IMR-90 (cell line): Measurements from ENCODE around the gene ABCA10. TPM values are rescaled to one million over a fixed set of nuclear protein-coding genes. Genes with fewer than 3 reads are reported as not detected.

Source experiments
- ATAC-seq: fragments of 200-7000 bp; cut with Tn5 transposase; 2 replicates; pipeline ENCODE4 v1.9.1; 2020; ENCODE audit warnings: low read depth, mild to moderate bottlenecking, moderate library complexity
- BruUV-seq: library from RNA; stranded (reverse); fragments of 400-500 nt; replicated peaks from 2 replicates; lab custom pipeline; 2021; lab: Mats Ljungman, UMichigan
- CTCF ChIA-PET: fragments of 300-600 bp; formaldehyde crosslinking; extraction: SDS; loops from one replicate; lab custom pipeline; 2021; ENCODE audit warnings: antibody characterized with exemption; lab: Yijun Ruan, JAX
- POLR2A ChIA-PET: fragments of 300-600 bp; sonication (Branson Sonifier 250); formaldehyde crosslinking; loops from one replicate; lab custom pipeline; 2022; ENCODE audit warnings: antibody characterized with exemption; ENCODE audit not compliant: unreplicated experiment; lab: Charles Lee
- DNase-seq: peaks from one replicate; pipeline ENCODE4 v3.0.0; 2013
- H2AFZ ChIP-seq: replicated peaks from 2 replicates; pipeline ENCODE3; 2013; ENCODE audit warnings: low read length, mild to moderate bottlenecking; ENCODE audit not compliant: poor library complexity
- H2AK5ac ChIP-seq: 2 replicates; pipeline ENCODE4 v1.6.1; 2013; ENCODE audit warnings: low read depth, low read length, inconsistent platforms
- H2AK9ac ChIP-seq: replicated peaks from 2 replicates; pipeline ENCODE3; 2013; ENCODE audit warnings: mild to moderate bottlenecking, low read depth, low read length, moderate library complexity; ENCODE audit not compliant: poor library complexity
- H2BK120ac ChIP-seq: 2 replicates; pipeline ENCODE4 v1.6.1; 2013; ENCODE audit warnings: low read depth, low read length, inconsistent platforms
- H2BK15ac ChIP-seq: 3 replicates; pipeline ENCODE4 v1.6.1; 2013; ENCODE audit warnings: low read depth, low read length, inconsistent platforms
- H2BK20ac ChIP-seq: 2 replicates; pipeline ENCODE4 v1.6.1; 2013; ENCODE audit warnings: low read depth, mild to moderate bottlenecking, inconsistent platforms, low read length, moderate library complexity
- H2BK5ac ChIP-seq: 2 replicates; pipeline ENCODE4 v1.6.1; 2013; ENCODE audit warnings: mild to moderate bottlenecking, low read depth, low read length, inconsistent platforms; ENCODE audit not compliant: poor library complexity, severe bottlenecking
- H3K14ac ChIP-seq: replicated peaks from 2 replicates; pipeline ENCODE4 v1.6.1; 2013; ENCODE audit warnings: low read depth, low read length, inconsistent platforms
- H3K18ac ChIP-seq: 2 replicates; pipeline ENCODE4 v1.6.1; 2013; ENCODE audit warnings: low read depth, low read length, control low read depth
- H3K23ac ChIP-seq: 2 replicates; pipeline ENCODE4 v1.6.1; 2013; ENCODE audit warnings: low read depth, low read length, inconsistent platforms
- H3K27ac ChIP-seq: 2 replicates; pipeline ENCODE4 v1.5.1; 2013; ENCODE audit warnings: mild to moderate bottlenecking, control low read depth, low read length; ENCODE audit not compliant: insufficient read depth
- H3K27me3 ChIP-seq: 2 replicates; pipeline ENCODE4 v1.6.1; 2013; ENCODE audit warnings: low read length; ENCODE audit not compliant: control insufficient read depth, insufficient read depth
- H3K36me3 ChIP-seq: 2 replicates; pipeline ENCODE4 v1.6.1; 2013; ENCODE audit warnings: low read length, mixed read lengths; ENCODE audit not compliant: control insufficient read depth, insufficient read depth
- H3K4ac ChIP-seq: 2 replicates; pipeline ENCODE4 v1.6.1; 2013; ENCODE audit warnings: low read depth, low read length, inconsistent platforms
- H3K4me1 ChIP-seq: 2 replicates; pipeline ENCODE4 v1.6.1; 2013; ENCODE audit warnings: low read length, mixed read lengths; ENCODE audit not compliant: control insufficient read depth, insufficient read depth
- H3K4me2 ChIP-seq: 2 replicates; pipeline ENCODE4 v1.6.1; 2013; ENCODE audit warnings: low read depth, mild to moderate bottlenecking, control low read depth, low read length, moderate library complexity
- H3K4me3 ChIP-seq: 2 replicates; pipeline ENCODE4 v1.5.1; 2013; ENCODE audit warnings: low read depth, mild to moderate bottlenecking, control low read depth, low read length, moderate library complexity; ENCODE audit not compliant: insufficient read depth
- H3K56ac ChIP-seq: 2 replicates; pipeline ENCODE4 v1.6.1; 2013; ENCODE audit warnings: low read length, inconsistent platforms; ENCODE audit not compliant: insufficient read depth; ENCODE audit errors: extremely low read depth
- H3K79me1 ChIP-seq, 2 experiments: 2 replicates each; pipeline ENCODE4 v1.6.1; 2013; ENCODE audit warnings: low read length in 2 of 2, inconsistent platforms in 1 of 2, low read depth in 1 of 2
- H3K9ac ChIP-seq: 2 replicates; pipeline ENCODE4 v1.6.1; 2013; ENCODE audit warnings: low read depth, low read length, control low read depth
- H3K9me1 ChIP-seq: 2 replicates; pipeline ENCODE4 v1.6.1; 2013; ENCODE audit warnings: low read length, inconsistent platforms; ENCODE audit not compliant: insufficient read depth
- H3K9me3 ChIP-seq: 2 replicates; pipeline ENCODE4 v1.6.1; 2013; ENCODE audit warnings: low read length; ENCODE audit not compliant: control insufficient read depth, insufficient read depth
- H4K20me1 ChIP-seq: 2 replicates; pipeline ENCODE4 v1.6.1; 2013; ENCODE audit warnings: low read length, inconsistent platforms; ENCODE audit not compliant: insufficient read depth
- H4K5ac ChIP-seq: 2 replicates; pipeline ENCODE4 v1.6.1; 2013; ENCODE audit warnings: mild to moderate bottlenecking, low read depth, low read length, control low read depth
- H4K8ac ChIP-seq, 2 experiments: 2 replicates each; pipeline ENCODE4 v1.6.1; 2013; ENCODE audit warnings: low read depth in 2 of 2, low read length in 2 of 2, control low read depth in 1 of 2, inconsistent platforms in 1 of 2
- H4K91ac ChIP-seq: 2 replicates; pipeline ENCODE4 v1.6.1; 2013; ENCODE audit warnings: low read depth, low read length, inconsistent platforms; ENCODE audit not compliant: insufficient read depth
- BHLHE40 ChIP-seq: fragments of 150-350 bp; IDR thresholded peaks from 2 replicates; pipeline ENCODE4 v1.6.1; 2016; ENCODE audit warnings: mild to moderate bottlenecking, low read depth, low read length
- CHD1 ChIP-seq: IDR thresholded peaks from 2 replicates; pipeline ENCODE4 v1.6.1; 2012; ENCODE audit warnings: low read depth, low read length, improper control_type of control experiment
- FOS ChIP-seq: fragments of 150-350 bp; IDR thresholded peaks from 2 replicates; pipeline ENCODE4 v1.6.1; 2016; ENCODE audit warnings: low read depth, low read length
- MAFK ChIP-seq: IDR thresholded peaks from 2 replicates; pipeline ENCODE4 v1.6.1; 2012; ENCODE audit warnings: low read depth, low read length, improper control_type of control experiment
- MAZ ChIP-seq: IDR thresholded peaks from 2 replicates; pipeline ENCODE4 v1.6.1; 2012; ENCODE audit warnings: low read depth, mild to moderate bottlenecking, low read length, improper control_type of control experiment, moderate library complexity, borderline replicate concordance
- POLR2A ChIP-seq: IDR thresholded peaks from 2 replicates; pipeline ENCODE4 v1.6.1; 2012; ENCODE audit warnings: mild to moderate bottlenecking, low read depth, low read length
- WGBS, 2 experiments: methylation state at CpG; one replicate each; pipeline versions ENCODE4 v1.1.5 to v1.1.7; 2013; ENCODE audit warnings: missing lambda C conversion rate in 2 of 2; ENCODE audit not compliant: insufficient read length in 1 of 2; ENCODE audit errors: extremely low coverage in 2 of 2; 5-methylcytosine and 5-hydroxymethylcytosine counted together
- dilution Hi-C: fragments of 300-500 bp; cut with HindIII; formaldehyde crosslinking; loops from one replicate; pipeline ENCODE4 v1.14.3; 2018; ENCODE audit warnings: low sequenced_read_pairs; ENCODE audit not compliant: unreplicated experiment
- in situ Hi-C: fragments of 300-500 bp; cut with MboI; formaldehyde crosslinking; loops from 3 replicates; pipeline ENCODE4 v1.14.3; 2019; ENCODE audit warnings: low sequenced_read_pairs, inconsistent platforms, mixed read lengths
- intact Hi-C: fragments of 100-400 bp; cut with micrococcal nuclease; formaldehyde crosslinking; loops from 2 replicates; pipeline ENCODE4 v1.10.0; 2022
- polyA plus RNA-seq, 3 experiments: library from polyadenylated mRNA; depleted of rRNA; stranded (reverse); fragments of >200 nt; gene quantifications; 2 replicates each; pipeline ENCODE4 v1.2.3, GENCODE V29; 2012; ENCODE audit warnings: low replicate concordance in 1 of 3
- total RNA-seq: library from RNA; depleted of rRNA; stranded (reverse); fragments of >200 nt; gene quantifications from 2 replicates; pipeline ENCODE4 v1.2.3, GENCODE V29; 2012
- TF ChIP-seq, protein P1 (sequence below): conservative IDR thresholded peaks from 2 replicates; pipeline ENCODE4 v1.5.1; 2012; ENCODE audit warnings: mild to moderate bottlenecking, low read depth, low read length, improper control_type of control experiment

ABCA10 gene
- total and polyA plus RNA-seq, 2 of the 4 experiments (the other 2 are of a cell fraction): under 0.01 to 0.03 TPM

- no peak overlapping the region for H2AFZ ChIP-seq
- H3K9ac ChIP-seq: no peak overlapping the region
- BruUV-seq: no TSS peak
- H3K9me3 ChIP-seq: no peaks in the 10 kb centered on the region
- H2BK5ac ChIP-seq: no peak overlapping the region
- no CpG with 5 or more reads among the region's 1 CpG for WGBS, 2 experiments
- H2BK120ac ChIP-seq: no peak overlapping the region
- ChIA-PET POLR2A (no interaction called here), CTCF (no interaction called here)
- no peak overlapping the region for H3K4me3 ChIP-seq
- H3K14ac ChIP-seq: no peak overlapping the region
- no peak overlapping the region for H3K4me2 ChIP-seq
- in situ Hi-C loops: no loop called here
- no peaks in the 10 kb centered on the region for H3K27me3 ChIP-seq
- no peaks in the 10 kb centered on the region for H3K4me1 ChIP-seq
- H4K20me1 ChIP-seq: no peaks in the 10 kb centered on the region
- no peak overlapping the region for H3K18ac ChIP-seq
- no peak overlapping the region for H2BK15ac ChIP-seq
- H3K27ac ChIP-seq: no peak overlapping the region
- DNase-seq (no peak), ATAC-seq (no peak)
- H2AK9ac ChIP-seq: no peak overlapping the region
- dilution Hi-C loops: no loop called here
- H3K9me1 ChIP-seq: no peaks in the 10 kb centered on the region
- no peak overlapping the region for H2AK5ac ChIP-seq
- no peak overlapping the region for H2BK20ac ChIP-seq
- no peaks in the 10 kb centered on the region for H3K36me3 ChIP-seq
- no peak overlapping the region for H4K8ac ChIP-seq
- no peak overlapping the region for H3K56ac ChIP-seq
- TF ChIP-seq MAFK (no peak), BHLHE40 (no peak), MAZ (no peak), FOS (no peak), POLR2A (no peak), CHD1 (no peak)
- TF ChIP-seq, protein P1, sequence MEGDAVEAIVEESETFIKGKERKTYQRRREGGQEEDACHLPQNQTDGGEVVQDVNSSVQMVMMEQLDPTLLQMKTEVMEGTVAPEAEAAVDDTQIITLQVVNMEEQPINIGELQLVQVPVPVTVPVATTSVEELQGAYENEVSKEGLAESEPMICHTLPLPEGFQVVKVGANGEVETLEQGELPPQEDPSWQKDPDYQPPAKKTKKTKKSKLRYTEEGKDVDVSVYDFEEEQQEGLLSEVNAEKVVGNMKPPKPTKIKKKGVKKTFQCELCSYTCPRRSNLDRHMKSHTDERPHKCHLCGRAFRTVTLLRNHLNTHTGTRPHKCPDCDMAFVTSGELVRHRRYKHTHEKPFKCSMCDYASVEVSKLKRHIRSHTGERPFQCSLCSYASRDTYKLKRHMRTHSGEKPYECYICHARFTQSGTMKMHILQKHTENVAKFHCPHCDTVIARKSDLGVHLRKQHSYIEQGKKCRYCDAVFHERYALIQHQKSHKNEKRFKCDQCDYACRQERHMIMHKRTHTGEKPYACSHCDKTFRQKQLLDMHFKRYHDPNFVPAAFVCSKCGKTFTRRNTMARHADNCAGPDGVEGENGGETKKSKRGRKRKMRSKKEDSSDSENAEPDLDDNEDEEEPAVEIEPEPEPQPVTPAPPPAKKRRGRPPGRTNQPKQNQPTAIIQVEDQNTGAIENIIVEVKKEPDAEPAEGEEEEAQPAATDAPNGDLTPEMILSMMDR: no peak
- intact Hi-C loops: no loop called here
- H3K79me1 ChIP-seq: no peaks in the 10 kb centered on the region
- no peak overlapping the region for H4K5ac ChIP-seq
- no peak overlapping the region for H3K4ac ChIP-seq
- H4K91ac ChIP-seq: no peak overlapping the region
- no peak overlapping the region for H3K23ac ChIP-seq
Measured at GRCh38 chr17:69188064-69188463, 40.6 kb downstream of the ABCA10 start.
